HCT116 (cell line): ENCODE measurements around the gene FAM83B. TPM values are rescaled to one million over a fixed set of nuclear protein-coding genes. Genes with fewer than 3 reads are reported as not detected.

ENCODE experiments used
- ATAC-seq: fragments of 200-7000 bp; cut with Tn5 transposase; 2 replicates; pipeline ENCODE4 v1.9.1; 2020; ENCODE audit warnings: mild to moderate bottlenecking, moderate library complexity
- BruUV-seq: library from RNA; stranded (reverse); fragments of 400-500 nt; replicated peaks from 2 replicates; lab custom pipeline; 2021; lab: Mats Ljungman, UMichigan
- CTCF ChIA-PET: fragments of 300-600 bp; sonication (Branson Sonifier 250); formaldehyde crosslinking; loops from one replicate; lab custom pipeline; 2021; ENCODE audit warnings: antibody characterized with exemption; lab: Charles Lee
- POLR2A ChIA-PET: fragments of 300-600, 350-600 bp; sonication (Branson Sonifier 250); formaldehyde crosslinking; loops from one replicate; lab custom pipeline; 2021; ENCODE audit warnings: antibody characterized with exemption; lab: Charles Lee
- RAD21 ChIA-PET, 2 experiments: fragments of 300-600 bp; sonication (Branson Sonifier 250); formaldehyde crosslinking; loops; one replicate each; lab custom pipeline; 2023; ENCODE audit warnings: low total read pairs in 2 of 2; ENCODE audit not compliant: uncharacterized antibody in 2 of 2, unreplicated experiment in 2 of 2, low non-redundant PET in 1 of 2; lab: Charles Lee
- DNase-seq: peaks from one replicate; pipeline ENCODE4 v3.0.0-alpha.2; 2010; ENCODE audit warnings: low read depth, low spot score
- H2AFZ ChIP-seq: fragments of 200-600 bp; shearing (Covaris generic), sonication (generic); 2 replicates; pipeline ENCODE4 v1.6.1; 2017; ENCODE audit warnings: low read depth, mixed run types, mixed read lengths, antibody characterized with exemption, low read length; ENCODE audit not compliant: poor library complexity, severe bottlenecking
- H3K27ac ChIP-seq: 2 replicates; pipeline ENCODE4 v1.5.1; 2012; ENCODE audit warnings: low read depth, low read length
- H3K27me3 ChIP-seq: fragments of 200-600 bp; sonication (generic); 2 replicates; pipeline ENCODE4 v1.6.1; 2016; ENCODE audit warnings: mixed run types, low read length, mixed read lengths; ENCODE audit not compliant: insufficient read depth
- H3K36me3 ChIP-seq, 2 experiments: fragments of 200-500 bp in 1 of 2; fragments of 200-600 bp in 1 of 2; sonication (Bioruptor generic) in 1 of 2; sonication (generic) in 1 of 2; 2 replicates each; pipeline versions ENCODE4 v1.5.1 to v1.6.1; 2014 to 2016; ENCODE audit warnings: low read length in 2 of 2, inconsistent platforms in 1 of 2, mixed read lengths in 1 of 2, mixed run types in 1 of 2; ENCODE audit not compliant: insufficient read depth in 2 of 2, control insufficient read depth in 1 of 2
- H3K4me1 ChIP-seq, 2 experiments: fragments of 200-600 bp in 1 of 2; sonication (generic) in 1 of 2; 2 replicates each; pipeline versions ENCODE4 v1.5.1 to v1.6.1; 2012 to 2017; ENCODE audit warnings: low read length in 2 of 2, inconsistent platforms in 1 of 2, mild to moderate bottlenecking in 1 of 2, mixed read lengths in 1 of 2, mixed run types in 1 of 2, moderate library complexity in 1 of 2; ENCODE audit not compliant: insufficient read depth in 2 of 2, control insufficient read depth in 1 of 2
- H3K4me2 ChIP-seq: fragments of 200-600 bp; sonication (generic); 2 replicates; pipeline ENCODE4 v1.6.1; 2017; ENCODE audit warnings: mixed run types, low read length, mixed read lengths
- H3K4me3 ChIP-seq, 2 experiments: fragments of 200-600 bp in 1 of 2; sonication (generic) in 1 of 2; replicated peaks in 1 of 2; 2 replicates each; pipeline ENCODE4 v1.5.1; 2011 to 2016; ENCODE audit warnings: low read length in 2 of 2, control low read depth in 1 of 2, low read depth in 1 of 2, mild to moderate bottlenecking in 1 of 2, mixed read lengths in 1 of 2, mixed run types in 1 of 2
- H3K79me2 ChIP-seq: fragments of 200-600 bp; sonication (generic); 2 replicates; pipeline ENCODE4 v1.6.1; 2017; ENCODE audit warnings: mild to moderate bottlenecking, mixed run types, low read length, moderate library complexity, mixed read lengths; ENCODE audit not compliant: insufficient read depth
- H3K9ac ChIP-seq: fragments of 200-600 bp; sonication (generic); 2 replicates; pipeline ENCODE4 v1.6.1; 2016; ENCODE audit warnings: low read length, mixed read lengths
- H3K9me2 ChIP-seq: fragments of 200-600 bp; sonication (generic), shearing (Covaris generic); 2 replicates; pipeline ENCODE4 v1.6.1; 2017; ENCODE audit warnings: mixed run types, mild to moderate bottlenecking, moderate library complexity; ENCODE audit not compliant: insufficient read depth
- H3K9me3 ChIP-seq, 2 experiments: fragments of 200-500 bp in 1 of 2; fragments of 200-600 bp in 1 of 2; sonication (Bioruptor generic) in 1 of 2; sonication (generic) in 1 of 2; 2 replicates each; pipeline ENCODE4 v1.6.1; 2014 to 2017; ENCODE audit warnings: low read length in 2 of 2, mixed read lengths in 2 of 2, inconsistent platforms in 1 of 2, low read depth in 1 of 2, mild to moderate bottlenecking in 1 of 2, mixed run types in 1 of 2, moderate library complexity in 1 of 2; ENCODE audit not compliant: control insufficient read depth in 1 of 2, insufficient read depth in 1 of 2
- H4K20me1 ChIP-seq: fragments of 200-600 bp; sonication (generic), shearing (Covaris generic); 2 replicates; pipeline ENCODE4 v1.6.1; 2017; ENCODE audit warnings: mixed run types, mild to moderate bottlenecking, moderate library complexity; ENCODE audit not compliant: insufficient read depth
- ATF3 ChIP-seq: IDR thresholded peaks from 2 replicates; pipeline ENCODE4 v1.6.1; 2012
- CBX3 ChIP-seq: IDR thresholded peaks from 2 replicates; pipeline ENCODE4 v1.6.1; 2012; ENCODE audit warnings: low read depth
- CEBPB ChIP-seq: IDR thresholded peaks from 2 replicates; pipeline ENCODE4 v1.6.1; 2012; ENCODE audit warnings: low read depth
- CTCF ChIP-seq, 3 experiments: fragments of 200-600 bp in 1 of 3; sonication (generic) in 1 of 3; IDR thresholded peaks in 2 of 3; conservative IDR thresholded peaks in 1 of 3; 2 replicates each; pipeline ENCODE4 v1.5.1; 2012 to 2017; ENCODE audit warnings: low read depth in 2 of 3, low read length in 2 of 3, antibody characterized with exemption in 1 of 3, borderline replicate concordance in 1 of 3, control low read depth in 1 of 3, mild to moderate bottlenecking in 1 of 3, mixed read lengths in 1 of 3, mixed run types in 1 of 3, moderate library complexity in 1 of 3; ENCODE audit not compliant: insufficient read depth in 1 of 3
- ELF1 ChIP-seq: IDR thresholded peaks from 2 replicates; pipeline ENCODE4 v1.6.1; 2012; ENCODE audit warnings: low read depth, borderline replicate concordance
- EZH2 ChIP-seq: fragments of 200-600 bp; sonication (generic); IDR thresholded peaks from 2 replicates; pipeline ENCODE4 v1.6.1; 2017; ENCODE audit warnings: antibody characterized with exemption, mixed run types
- EZH2phosphoT487 ChIP-seq: fragments of 200-600 bp; IDR thresholded peaks from 2 replicates; pipeline ENCODE4 v1.6.1; 2018; ENCODE audit warnings: antibody characterized with exemption, borderline replicate concordance
- FOSL1 ChIP-seq: IDR thresholded peaks from 2 replicates; pipeline ENCODE4 v1.6.1; 2012; ENCODE audit warnings: low read depth
- JUND ChIP-seq: IDR thresholded peaks from 2 replicates; pipeline ENCODE4 v1.6.1; 2012
- POLR2A ChIP-seq: IDR thresholded peaks from 2 replicates; pipeline ENCODE4 v1.7.0; 2011; ENCODE audit warnings: borderline replicate concordance; ENCODE audit not compliant: insufficient read depth, insufficient read length; ENCODE audit errors: extremely low read depth
- POLR2AphosphoS5 ChIP-seq: IDR thresholded peaks from 2 replicates; pipeline ENCODE4 v1.6.1; 2011; ENCODE audit warnings: mild to moderate bottlenecking, low read depth, low read length, moderate library complexity
- RAD21 ChIP-seq: IDR thresholded peaks from 2 replicates; pipeline ENCODE4 v1.6.1; 2012; ENCODE audit warnings: low read depth, mild to moderate bottlenecking
- SIN3A ChIP-seq: IDR thresholded peaks from 2 replicates; pipeline ENCODE4 v1.6.1; 2012; ENCODE audit warnings: low read depth
- SP1 ChIP-seq: IDR thresholded peaks from 2 replicates; pipeline ENCODE4 v1.6.1; 2012; ENCODE audit warnings: low read depth
- TCF7L2 ChIP-seq: IDR thresholded peaks from 2 replicates; pipeline ENCODE4 v1.7.0; 2011; ENCODE audit warnings: borderline replicate concordance, inconsistent platforms; ENCODE audit not compliant: insufficient read depth, insufficient read length; ENCODE audit errors: extremely low read depth
- YY1 ChIP-seq: IDR thresholded peaks from 2 replicates; pipeline ENCODE4 v1.6.1; 2011; ENCODE audit warnings: low read length, low read depth, moderate library complexity, mild to moderate bottlenecking; ENCODE audit not compliant: insufficient replicate concordance; ENCODE audit errors: extremely low read depth
- ZBTB33 ChIP-seq: IDR thresholded peaks from 2 replicates; pipeline ENCODE4 v1.6.1; 2011; ENCODE audit warnings: mild to moderate bottlenecking, low read length, moderate library complexity; ENCODE audit not compliant: insufficient replicate concordance; ENCODE audit errors: extremely low read depth
- ZFX ChIP-seq: fragments of 450-650 bp; IDR thresholded peaks from 2 replicates; pipeline ENCODE4 v1.6.1; 2017
- intact Hi-C: fragments of 100-400 bp; cut with micrococcal nuclease; formaldehyde crosslinking; loops from 2 replicates; pipeline ENCODE4 v1.10.0; 2022
- total RNA-seq: library from RNA; stranded (reverse); gene quantifications from one replicate; pipeline ENCODE4 v1.2.1, GENCODE V29; 2021; ENCODE audit not compliant: unreplicated experiment
- TF ChIP-seq, protein P1 (sequence below): IDR thresholded peaks from 2 replicates; pipeline ENCODE4 v1.6.1; 2012
- TF ChIP-seq, protein P2 (sequence below): IDR thresholded peaks from 2 replicates; pipeline ENCODE4 v1.6.1; 2012; ENCODE audit warnings: low read depth

Gene FAM83B
- total RNA-seq, 1 experiment from 2014 or later, result 16.9 TPM

- ChIA-PET CTCF (no interaction called here), RAD21 (no interaction called here), POLR2A (no interaction called here)
- Histone ChIP-seq H3K4me3 (no peak overlapping the region), H3K9ac (no peak overlapping the region), H3K9me2 (peaks cover 3% of the 10 kb centered on the region; the same call in 1 of the 2 replicates), H3K9me3 (no peaks in the 10 kb centered on the region; a peak in 1 of 4 replicates), H3K4me1 (peaks cover 5 to 23% of the 10 kb centered on the region in 2 experiments; a peak in 3 of 4 replicates), H3K79me2 (peaks cover 69% of the 10 kb centered on the region), H3K36me3 (0 out of 4 replicates have a peak, but pooled peaks cover 0 to 13% of the 10 kb centered on the region in 2 experiments), H3K27ac (no peak overlapping the region), H3K27me3 (no peaks in the 10 kb centered on the region), H2AFZ (no peak overlapping the region), H3K4me2 (no peak overlapping the region), H4K20me1 (no peaks in the 10 kb centered on the region)
- no TSS peak for BruUV-seq
- TF ChIP-seq EZH2, result no peak
- TF ChIP-seq YY1, result no peak
- no peak for TF ChIP-seq RAD21
- TF ChIP-seq SP1, result no peak
- TF ChIP-seq CEBPB, result no peak
- TF ChIP-seq CTCF (IDR thresholded peaks at IDR 0.05 in 2 of 3, conservative IDR thresholded peaks at IDR 0.05 in 1 of 3; ENCODE audit: borderline replicate concordance in 1 of 3, insufficient read depth in 1 of 3, low read depth in 2 of 3, low read length in 2 of 3), result no peak
- no peak for TF ChIP-seq ELF1
- no peak for TF ChIP-seq POLR2A
- TF ChIP-seq, protein P1, sequence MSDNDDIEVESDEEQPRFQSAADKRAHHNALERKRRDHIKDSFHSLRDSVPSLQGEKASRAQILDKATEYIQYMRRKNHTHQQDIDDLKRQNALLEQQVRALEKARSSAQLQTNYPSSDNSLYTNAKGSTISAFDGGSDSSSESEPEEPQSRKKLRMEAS, result no peak
- no peak for TF ChIP-seq SIN3A
- no peak for TF ChIP-seq CBX3
- TF ChIP-seq JUND, result no peak
- no peak for TF ChIP-seq TCF7L2
- no peak for TF ChIP-seq POLR2AphosphoS5
- no peak for TF ChIP-seq EZH2phosphoT487
- no peak for TF ChIP-seq ZBTB33
- TF ChIP-seq, protein P2, sequence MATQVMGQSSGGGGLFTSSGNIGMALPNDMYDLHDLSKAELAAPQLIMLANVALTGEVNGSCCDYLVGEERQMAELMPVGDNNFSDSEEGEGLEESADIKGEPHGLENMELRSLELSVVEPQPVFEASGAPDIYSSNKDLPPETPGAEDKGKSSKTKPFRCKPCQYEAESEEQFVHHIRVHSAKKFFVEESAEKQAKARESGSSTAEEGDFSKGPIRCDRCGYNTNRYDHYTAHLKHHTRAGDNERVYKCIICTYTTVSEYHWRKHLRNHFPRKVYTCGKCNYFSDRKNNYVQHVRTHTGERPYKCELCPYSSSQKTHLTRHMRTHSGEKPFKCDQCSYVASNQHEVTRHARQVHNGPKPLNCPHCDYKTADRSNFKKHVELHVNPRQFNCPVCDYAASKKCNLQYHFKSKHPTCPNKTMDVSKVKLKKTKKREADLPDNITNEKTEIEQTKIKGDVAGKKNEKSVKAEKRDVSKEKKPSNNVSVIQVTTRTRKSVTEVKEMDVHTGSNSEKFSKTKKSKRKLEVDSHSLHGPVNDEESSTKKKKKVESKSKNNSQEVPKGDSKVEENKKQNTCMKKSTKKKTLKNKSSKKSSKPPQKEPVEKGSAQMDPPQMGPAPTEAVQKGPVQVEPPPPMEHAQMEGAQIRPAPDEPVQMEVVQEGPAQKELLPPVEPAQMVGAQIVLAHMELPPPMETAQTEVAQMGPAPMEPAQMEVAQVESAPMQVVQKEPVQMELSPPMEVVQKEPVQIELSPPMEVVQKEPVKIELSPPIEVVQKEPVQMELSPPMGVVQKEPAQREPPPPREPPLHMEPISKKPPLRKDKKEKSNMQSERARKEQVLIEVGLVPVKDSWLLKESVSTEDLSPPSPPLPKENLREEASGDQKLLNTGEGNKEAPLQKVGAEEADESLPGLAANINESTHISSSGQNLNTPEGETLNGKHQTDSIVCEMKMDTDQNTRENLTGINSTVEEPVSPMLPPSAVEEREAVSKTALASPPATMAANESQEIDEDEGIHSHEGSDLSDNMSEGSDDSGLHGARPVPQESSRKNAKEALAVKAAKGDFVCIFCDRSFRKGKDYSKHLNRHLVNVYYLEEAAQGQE, result no peak
- no peak for TF ChIP-seq ZFX
- no peak for TF ChIP-seq FOSL1
- no peak for TF ChIP-seq ATF3
- intact Hi-C loops, result no loop called here
- ATAC-seq, result no peak
- DNase-seq, result no peak
These were observed 3.5 kb downstream of the FAM83B start for GRCh38 chr6:54850114-54850513.
